ENCODE results near the gene UBE2E2.
"Not testable (repeated sequence)": the region's sequence is repeated elsewhere in the genome, so short reads cannot be mapped to it uniquely, and the experiment has no call there.

UBE2E2 gene

DNA sequence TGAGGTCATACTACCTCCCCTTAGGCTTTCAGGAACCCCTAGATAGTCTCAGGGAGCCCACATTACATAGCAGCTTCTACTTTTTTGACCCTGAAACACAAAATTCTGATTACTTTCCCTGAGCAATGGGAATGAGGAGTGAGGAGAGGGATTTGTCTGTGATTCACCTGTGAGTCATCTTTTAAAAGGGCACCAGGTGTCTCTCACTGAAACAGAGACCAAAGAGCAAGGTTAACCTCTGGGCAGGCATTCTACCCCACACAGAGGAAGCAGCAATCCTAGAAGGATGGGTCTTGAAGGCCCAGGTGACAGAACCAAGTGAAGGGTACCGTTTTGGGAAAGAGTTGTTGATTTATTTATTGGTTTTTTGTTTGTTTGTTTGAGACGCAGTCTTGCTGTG, 31.1 kb upstream of the UBE2E2 start:
- H3K4me3 ChIP-seq (ENCODE audit: low read depth, low read length): no peak overlapping the region
- no peak for TF ChIP-seq CTCF (IDR thresholded peaks at IDR 0.05; ENCODE audit: borderline replicate concordance, insufficient read depth, low read depth, low read length)

DNA sequence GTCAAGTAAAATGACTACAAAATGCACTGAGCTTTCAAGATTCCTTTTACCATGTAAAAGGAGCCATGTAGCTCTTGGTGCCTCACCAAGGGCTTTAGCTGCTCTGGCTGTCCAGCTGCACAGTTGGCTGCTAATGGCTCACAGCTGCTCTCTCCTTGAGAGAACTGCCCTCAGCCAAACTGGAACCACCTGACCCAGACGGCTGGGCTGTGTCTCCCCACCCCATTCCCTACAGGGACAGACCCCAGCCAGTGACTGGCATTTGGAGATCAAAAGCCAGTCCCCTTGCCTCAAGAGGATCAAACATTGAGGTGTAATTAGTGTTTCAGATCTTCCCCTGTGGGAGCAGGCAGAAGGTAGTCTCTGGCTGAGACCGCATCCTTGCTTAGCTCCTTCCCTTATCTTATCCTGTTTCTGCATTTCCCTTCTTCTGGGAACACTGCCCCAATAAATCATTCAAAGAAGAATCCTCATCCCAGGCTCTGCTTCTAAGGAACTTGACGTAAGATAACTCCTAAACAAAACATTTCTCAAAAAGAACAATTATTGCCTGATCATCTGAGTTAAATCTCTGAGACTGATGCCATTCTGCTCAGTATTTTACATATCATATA, 28.6 kb upstream of the UBE2E2 start:
- TF ChIP-seq CTCF (IDR thresholded peaks at IDR 0.05; ENCODE audit: borderline replicate concordance, insufficient read depth, low read depth, low read length): no peak
- no peak overlapping the region for H3K4me3 ChIP-seq (ENCODE audit: low read depth, low read length)

- TF ChIP-seq CTCF (IDR thresholded peaks at IDR 0.05; ENCODE audit: borderline replicate concordance, insufficient read depth, low read depth, low read length): no peak
Observed at GRCh38 chr3:23175341-23176083, 27.6 kb upstream of the UBE2E2 start.

GRCh38 chr3:23176839-23177238, 26.3 kb upstream of the UBE2E2 start:
- not testable (repeated sequence) for H3K4me3 ChIP-seq (ENCODE audit: low read depth, low read length)

More at GRCh38 chr3:23175341-23176083, 27.6 kb upstream of the UBE2E2 start:
- no peak overlapping the region for H3K4me3 ChIP-seq (ENCODE audit: low read depth, low read length)

- H3K4me3 ChIP-seq (ENCODE audit: low read depth, low read length): no peak overlapping the region
- TF ChIP-seq CTCF (IDR thresholded peaks at IDR 0.05; ENCODE audit: borderline replicate concordance, insufficient read depth, low read depth, low read length): no peak
Observed at GRCh38 chr3:23182996-23183513, 20.1 kb upstream of the UBE2E2 start.

DNA sequence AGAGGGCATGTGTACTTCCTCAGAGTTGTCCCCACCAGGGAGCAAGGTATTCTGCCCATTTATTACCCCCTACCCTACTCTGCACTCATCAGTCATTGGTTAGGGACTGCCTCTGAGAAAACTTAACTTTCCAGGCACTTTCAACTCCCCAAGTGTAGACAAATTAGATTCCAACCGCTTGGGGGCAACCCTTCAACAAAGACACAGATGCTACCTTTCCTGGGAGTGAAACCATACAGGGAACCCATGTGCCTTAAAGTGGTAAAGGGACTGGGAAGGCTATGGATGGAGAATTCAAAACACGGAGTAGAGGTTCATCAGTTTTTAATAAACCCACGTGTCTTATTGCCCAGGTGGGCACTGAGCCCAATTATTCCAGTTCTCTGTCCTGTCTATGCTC, 19.4 kb upstream of the UBE2E2 start:
- H3K4me3 ChIP-seq (ENCODE audit: low read depth, low read length): no peak overlapping the region
- peak; percentile 29; the same call in 1 of the 2 replicates for TF ChIP-seq CTCF (IDR thresholded peaks at IDR 0.05; ENCODE audit: borderline replicate concordance, insufficient read depth, low read depth, low read length)

DNA sequence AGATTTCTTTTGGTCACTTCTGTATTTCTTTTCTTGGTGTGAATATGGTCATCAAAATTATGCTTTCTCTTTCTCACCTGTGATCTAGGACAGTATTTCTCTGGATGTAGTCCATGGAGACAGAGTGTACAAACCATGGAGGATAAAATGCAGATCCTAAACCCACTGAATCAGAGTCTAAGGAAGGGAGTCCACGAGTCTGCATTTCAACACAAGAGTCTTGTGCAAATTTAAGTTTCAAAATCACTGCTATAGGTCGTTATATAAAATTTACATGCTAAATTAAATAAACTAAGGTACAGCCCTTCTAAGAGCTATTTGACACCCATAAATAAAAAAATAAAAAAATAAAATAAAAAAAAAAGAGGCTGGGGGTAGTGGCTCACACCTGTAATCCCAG, 17.3 kb upstream of the UBE2E2 start:
- TF ChIP-seq CTCF (IDR thresholded peaks at IDR 0.05; ENCODE audit: borderline replicate concordance, insufficient read depth, low read depth, low read length): no peak
- H3K4me3 ChIP-seq (ENCODE audit: low read depth, low read length): no peak overlapping the region
